SK-N-SH treated with all-trans-retinoic acid at 6 μM for 48 hours (cell line): ENCODE results near the gene SMCO4.

Experiments
- ISL1 ChIP-seq: fragments of 250-450 bp; sonication (Bioruptor Pico); IDR thresholded peaks from 2 replicates; pipeline ENCODE4 v2.1.2; 2022; ENCODE audit warnings: mild to moderate bottlenecking, moderate library complexity
- RARB ChIP-seq: fragments of 250-450 bp; sonication (Bioruptor Pico); IDR thresholded peaks from 2 replicates; pipeline ENCODE4 v1.8.0; 2021; ENCODE audit warnings: mild to moderate bottlenecking, moderate library complexity
- ZFP30 ChIP-seq: fragments of 450-650 bp; formaldehyde crosslinking; IDR thresholded peaks from 2 replicates; pipeline ENCODE4 v1.5.0; 2022; ENCODE audit warnings: mild to moderate bottlenecking, moderate library complexity
- ZNF565 ChIP-seq: fragments of 450-650 bp; formaldehyde crosslinking; conservative IDR thresholded peaks from 2 replicates; pipeline ENCODE4 v1.5.0; 2020; ENCODE audit warnings: low read depth, mild to moderate bottlenecking, moderate library complexity

GRCh38 chr11:93526641-93527583 is 16.3 kb downstream of the SMCO4 start:
- TF ChIP-seq RARB (CRISPR knock-in tag): no peak
- TF ChIP-seq ZFP30 (CRISPR knock-in tag): no peak
- no peak for TF ChIP-seq ZNF565 (CRISPR knock-in tag)
- no peak for TF ChIP-seq ISL1
